Panc1 (cell line): Measurements from ENCODE around the gene SWI5. TPM values are rescaled to one million over a fixed set of nuclear protein-coding genes. Genes with fewer than 3 reads are reported as not detected.

Experiments used
- ATAC-seq: fragments of 200-7000 bp; cut with Tn5 transposase; 2 replicates; pipeline ENCODE4 v1.9.1; 2020; ENCODE audit warnings: mild to moderate bottlenecking, moderate library complexity
- BruUV-seq: library from RNA; stranded (reverse); fragments of 400-500 nt; replicated peaks from 2 replicates; lab custom pipeline; 2021; lab: Mats Ljungman, UMichigan
- CTCF ChIA-PET: fragments of 300-600 bp; sonication (Branson Sonifier 250); formaldehyde crosslinking; loops from one replicate; lab custom pipeline; 2022; ENCODE audit warnings: antibody characterized with exemption; lab: Charles Lee
- POLR2A ChIA-PET: fragments of 300-600 bp; sonication (Branson Sonifier 250); formaldehyde crosslinking; loops from one replicate; lab custom pipeline; 2022; ENCODE audit warnings: antibody characterized with exemption; lab: Charles Lee
- DNase-seq: peaks from one replicate; pipeline ENCODE4 v3.0.0-alpha.2; 2010; ENCODE audit warnings: low read depth, low spot score
- H3K27ac ChIP-seq: 2 replicates; pipeline ENCODE4 v1.5.1; 2011; ENCODE audit warnings: mild to moderate bottlenecking, low read length, inconsistent platforms
- H3K27me3 ChIP-seq: fragments of 200-500 bp; sonication (Bioruptor generic); 2 replicates; pipeline ENCODE4 v1.6.0; 2014; ENCODE audit warnings: low read length, inconsistent platforms; ENCODE audit not compliant: control insufficient read depth, insufficient read depth
- H3K36me3 ChIP-seq: fragments of 200-500 bp; sonication (Bioruptor generic); 2 replicates; pipeline ENCODE4 v1.5.1; 2014; ENCODE audit warnings: inconsistent platforms, mild to moderate bottlenecking, low read length, moderate library complexity; ENCODE audit not compliant: control insufficient read depth, insufficient read depth
- H3K4me1 ChIP-seq: 2 replicates; pipeline ENCODE4 v1.5.1; 2011; ENCODE audit warnings: inconsistent platforms, mild to moderate bottlenecking, low read length, moderate library complexity; ENCODE audit not compliant: control insufficient read depth, insufficient read depth
- H3K4me3 ChIP-seq, 2 experiments: 2 replicates each; pipeline ENCODE4 v1.5.1; 2011 to 2012; ENCODE audit warnings: low read depth in 2 of 2, low read length in 2 of 2, mild to moderate bottlenecking in 2 of 2, inconsistent platforms in 1 of 2, moderate library complexity in 1 of 2
- H3K9me3 ChIP-seq: fragments of 200-500 bp; sonication (Bioruptor generic); 2 replicates; pipeline ENCODE4 v1.5.1; 2014; ENCODE audit warnings: low read depth, mild to moderate bottlenecking, inconsistent platforms, low read length, moderate library complexity; ENCODE audit not compliant: control insufficient read depth, insufficient read depth
- POLR2AphosphoS5 ChIP-seq: IDR thresholded peaks from 2 replicates; pipeline ENCODE4 v1.6.1; 2012; ENCODE audit warnings: mild to moderate bottlenecking, low read depth, low read length, moderate library complexity
- SIN3A ChIP-seq: IDR thresholded peaks from 2 replicates; pipeline ENCODE4 v1.6.1; 2012; ENCODE audit warnings: low read depth, mild to moderate bottlenecking, low read length, moderate library complexity, borderline replicate concordance; ENCODE audit not compliant: insufficient read depth
- TCF7L2 ChIP-seq: IDR thresholded peaks from 2 replicates; pipeline ENCODE4 v1.6.1; 2011; ENCODE audit warnings: mild to moderate bottlenecking, low read depth, low read length, inconsistent platforms
- in situ Hi-C: cut with HindIII; loops from 2 replicates; pipeline ENCODE4 v1.10.0; 2016; ENCODE audit warnings: low sequenced_read_pairs, low pct_unique_long_range_greater_than_20kb
- intact Hi-C: fragments of 100-400 bp; cut with micrococcal nuclease; formaldehyde crosslinking; loops from one replicate; pipeline ENCODE4 v1.10.0; 2022; ENCODE audit not compliant: unreplicated experiment
- total RNA-seq: library from RNA; stranded (reverse); gene quantifications from one replicate; pipeline ENCODE4 v1.2.1, GENCODE V29; 2021; ENCODE audit not compliant: unreplicated experiment
- TF ChIP-seq, protein P1 (sequence below): fragments of 450-650 bp; IDR thresholded peaks from 2 replicates; pipeline ENCODE4 v1.5.1; 2017; ENCODE audit warnings: mild to moderate bottlenecking
- TF ChIP-seq, protein P2 (sequence below), 2 experiments: IDR thresholded peaks; 2 replicates each; pipeline ENCODE4 v1.6.1; 2011 to 2012; ENCODE audit warnings: low read depth in 2 of 2, control low read depth in 1 of 2, low read length in 1 of 2, mild to moderate bottlenecking in 1 of 2, moderate library complexity in 1 of 2; ENCODE audit not compliant: insufficient read depth in 1 of 2

The SWI5 gene
- total RNA-seq, 1 experiment from 2014 or later = 28.3 TPM

DNA sequence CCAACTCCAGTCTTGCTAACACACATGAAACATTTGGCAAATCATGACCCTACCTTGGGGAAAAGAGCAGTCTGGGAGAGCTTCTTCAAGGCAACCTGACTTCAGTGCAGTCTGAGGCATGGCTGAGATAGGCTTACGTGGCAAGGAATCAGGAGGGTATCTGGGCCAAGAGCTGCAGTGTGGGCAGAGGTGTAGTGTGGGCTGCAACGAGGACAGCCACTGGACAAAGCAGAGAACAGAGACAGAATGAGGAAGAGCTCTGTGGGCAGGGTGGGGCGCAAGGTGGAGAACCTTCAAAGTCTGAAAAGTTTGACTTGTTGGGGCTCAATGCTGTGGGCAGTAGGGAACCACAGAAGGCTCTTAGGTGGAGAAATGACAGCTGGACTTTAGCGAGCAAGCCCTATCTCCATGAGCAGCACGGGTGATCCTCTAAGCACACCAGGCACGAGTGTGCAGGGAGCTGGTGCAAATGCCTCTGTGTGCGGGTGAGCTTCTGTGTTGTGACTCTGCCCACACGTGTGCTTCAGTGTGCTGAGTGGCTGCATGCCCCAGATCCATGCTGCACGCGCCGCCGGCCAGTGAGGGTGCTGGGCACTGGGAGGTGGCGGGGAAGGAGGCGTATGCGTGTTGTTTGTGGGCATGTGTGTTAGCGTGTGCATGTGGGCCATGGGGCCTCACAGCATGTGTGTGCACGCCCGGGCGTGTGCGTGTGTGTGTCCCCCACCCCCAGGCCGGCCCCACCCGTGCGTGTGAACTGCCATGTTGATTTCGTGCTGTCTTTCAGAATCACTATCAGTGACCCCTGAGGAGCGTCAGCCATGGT, 23.5 kb upstream of the SWI5 start:
- H3K27me3 ChIP-seq = no peaks in the 10 kb centered on the region
- ChIA-PET POLR2A (no interaction called here), CTCF (interaction anchor here (0.6 kb wide), 3 partner anchors 61 to 613 kb away, joined by 3 to 7 read pairs (median 4); partner anchors contain the start of gene CIZ1)
- BruUV-seq = no TSS peak
- in situ Hi-C loops = no loop called here
- H3K36me3 ChIP-seq = no peaks in the 10 kb centered on the region; the same call in 1 of the 2 replicates
- no peak for TF ChIP-seq SIN3A
- no peak for TF ChIP-seq POLR2AphosphoS5
- TF ChIP-seq, protein P1, sequence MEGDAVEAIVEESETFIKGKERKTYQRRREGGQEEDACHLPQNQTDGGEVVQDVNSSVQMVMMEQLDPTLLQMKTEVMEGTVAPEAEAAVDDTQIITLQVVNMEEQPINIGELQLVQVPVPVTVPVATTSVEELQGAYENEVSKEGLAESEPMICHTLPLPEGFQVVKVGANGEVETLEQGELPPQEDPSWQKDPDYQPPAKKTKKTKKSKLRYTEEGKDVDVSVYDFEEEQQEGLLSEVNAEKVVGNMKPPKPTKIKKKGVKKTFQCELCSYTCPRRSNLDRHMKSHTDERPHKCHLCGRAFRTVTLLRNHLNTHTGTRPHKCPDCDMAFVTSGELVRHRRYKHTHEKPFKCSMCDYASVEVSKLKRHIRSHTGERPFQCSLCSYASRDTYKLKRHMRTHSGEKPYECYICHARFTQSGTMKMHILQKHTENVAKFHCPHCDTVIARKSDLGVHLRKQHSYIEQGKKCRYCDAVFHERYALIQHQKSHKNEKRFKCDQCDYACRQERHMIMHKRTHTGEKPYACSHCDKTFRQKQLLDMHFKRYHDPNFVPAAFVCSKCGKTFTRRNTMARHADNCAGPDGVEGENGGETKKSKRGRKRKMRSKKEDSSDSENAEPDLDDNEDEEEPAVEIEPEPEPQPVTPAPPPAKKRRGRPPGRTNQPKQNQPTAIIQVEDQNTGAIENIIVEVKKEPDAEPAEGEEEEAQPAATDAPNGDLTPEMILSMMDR = no peak
- TF ChIP-seq, protein P2, sequence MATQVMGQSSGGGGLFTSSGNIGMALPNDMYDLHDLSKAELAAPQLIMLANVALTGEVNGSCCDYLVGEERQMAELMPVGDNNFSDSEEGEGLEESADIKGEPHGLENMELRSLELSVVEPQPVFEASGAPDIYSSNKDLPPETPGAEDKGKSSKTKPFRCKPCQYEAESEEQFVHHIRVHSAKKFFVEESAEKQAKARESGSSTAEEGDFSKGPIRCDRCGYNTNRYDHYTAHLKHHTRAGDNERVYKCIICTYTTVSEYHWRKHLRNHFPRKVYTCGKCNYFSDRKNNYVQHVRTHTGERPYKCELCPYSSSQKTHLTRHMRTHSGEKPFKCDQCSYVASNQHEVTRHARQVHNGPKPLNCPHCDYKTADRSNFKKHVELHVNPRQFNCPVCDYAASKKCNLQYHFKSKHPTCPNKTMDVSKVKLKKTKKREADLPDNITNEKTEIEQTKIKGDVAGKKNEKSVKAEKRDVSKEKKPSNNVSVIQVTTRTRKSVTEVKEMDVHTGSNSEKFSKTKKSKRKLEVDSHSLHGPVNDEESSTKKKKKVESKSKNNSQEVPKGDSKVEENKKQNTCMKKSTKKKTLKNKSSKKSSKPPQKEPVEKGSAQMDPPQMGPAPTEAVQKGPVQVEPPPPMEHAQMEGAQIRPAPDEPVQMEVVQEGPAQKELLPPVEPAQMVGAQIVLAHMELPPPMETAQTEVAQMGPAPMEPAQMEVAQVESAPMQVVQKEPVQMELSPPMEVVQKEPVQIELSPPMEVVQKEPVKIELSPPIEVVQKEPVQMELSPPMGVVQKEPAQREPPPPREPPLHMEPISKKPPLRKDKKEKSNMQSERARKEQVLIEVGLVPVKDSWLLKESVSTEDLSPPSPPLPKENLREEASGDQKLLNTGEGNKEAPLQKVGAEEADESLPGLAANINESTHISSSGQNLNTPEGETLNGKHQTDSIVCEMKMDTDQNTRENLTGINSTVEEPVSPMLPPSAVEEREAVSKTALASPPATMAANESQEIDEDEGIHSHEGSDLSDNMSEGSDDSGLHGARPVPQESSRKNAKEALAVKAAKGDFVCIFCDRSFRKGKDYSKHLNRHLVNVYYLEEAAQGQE (IDR thresholded peaks at IDR 0.05; ENCODE audit: insufficient read depth in 1 of 2, low read depth in 2 of 2, low read length in 1 of 2) = no peak
- no peak for TF ChIP-seq TCF7L2
- ATAC-seq = no peak
- H3K4me3 ChIP-seq = no peak overlapping the region
- no peak for DNase-seq
- no peak overlapping the region for H3K27ac ChIP-seq
- H3K9me3 ChIP-seq = no peaks in the 10 kb centered on the region
- H3K4me1 ChIP-seq = no peaks in the 10 kb centered on the region
- intact Hi-C loops = no loop called here

GRCh38 chr9:128253140-128253990, 22.7 kb upstream of the SWI5 start:
- in situ Hi-C loops (no loop called here), intact Hi-C loops (no loop called here)
- Histone ChIP-seq H3K4me3 (no peak overlapping the region), H3K27me3 (no peaks in the 10 kb centered on the region), H3K27ac (no peak overlapping the region), H3K9me3 (no peaks in the 10 kb centered on the region), H3K36me3 (no peaks in the 10 kb centered on the region; the same call in 1 of the 2 replicates), H3K4me1 (no peaks in the 10 kb centered on the region)
- CTCF ChIA-PET = interaction anchor here (0.6 to 0.8 kb wide), 4 partner anchors 12 to 612 kb away, joined by 3 to 13 read pairs (median 6); no protein-coding TSS in a partner anchor
- TF ChIP-seq, protein P2 (IDR thresholded peaks at IDR 0.05; ENCODE audit: insufficient read depth in 1 of 2, low read depth in 2 of 2, low read length in 1 of 2) = no peak
- TF ChIP-seq TCF7L2 (no peak), SIN3A (no peak), POLR2AphosphoS5 (no peak)
- TF ChIP-seq, protein P1 = no peak
- DNase-seq (no peak), ATAC-seq (no peak)
- POLR2A ChIA-PET = no interaction called here
- BruUV-seq = no TSS peak
